Lung (tissue), 12 donors: ENCODE data around the gene FOXE1. TPM values are rescaled to one million over a fixed set of nuclear protein-coding genes. Genes with fewer than 3 reads are reported as not detected.

ENCODE experiments used
- ATAC-seq: fragments of 200-7000 bp; cut with Tn5 transposase; one replicate; pipeline ENCODE4 v1.9.1; 2020; ENCODE audit warnings: moderate number of reproducible peaks; ENCODE audit not compliant: insufficient read depth, low FRiP score
- DNase-seq, 3 donors: peaks; one replicate each; pipeline ENCODE4 v3.0.0-alpha.2; 2013 to 2017
- H3K27ac ChIP-seq, 2 donors: one replicate each; pipeline ENCODE4 v1.5.1; 2013; ENCODE audit warnings: mild to moderate bottlenecking in 2 of 2, moderate library complexity in 2 of 2, control low read depth in 1 of 2, inconsistent platforms in 1 of 2, low read depth in 1 of 2, low read length in 1 of 2
- H3K27me3 ChIP-seq, 3 donors: one replicate each; pipeline ENCODE4 v1.5.1; 2013; ENCODE audit warnings: low read length in 2 of 3; ENCODE audit not compliant: control insufficient read depth in 3 of 3, insufficient read depth in 3 of 3
- H3K36me3 ChIP-seq, 4 donors: one replicate each; pipeline ENCODE4 v1.5.1; 2013; ENCODE audit warnings: low read length in 4 of 4, mild to moderate bottlenecking in 1 of 4, moderate library complexity in 1 of 4; ENCODE audit not compliant: control insufficient read depth in 4 of 4, insufficient read depth in 4 of 4
- H3K4me1 ChIP-seq, 5 donors: one replicate each; pipeline ENCODE4 v1.5.1; 2013; ENCODE audit warnings: low read length in 5 of 5, mild to moderate bottlenecking in 2 of 5, moderate library complexity in 1 of 5; ENCODE audit not compliant: control insufficient read depth in 5 of 5, insufficient read depth in 5 of 5
- H3K4me3 ChIP-seq: one replicate; pipeline ENCODE4 v1.5.1; 2013; ENCODE audit warnings: mild to moderate bottlenecking, control low read depth, moderate library complexity
- H3K9ac ChIP-seq, 2 donors: one replicate each; pipeline ENCODE4 v1.5.1; 2013; ENCODE audit warnings: low read length in 2 of 2, control low read depth in 1 of 2; ENCODE audit not compliant: insufficient read depth in 1 of 2
- H3K9me3 ChIP-seq, 4 donors: one replicate each; pipeline ENCODE4 v1.5.1; 2013; ENCODE audit warnings: low read length in 3 of 4, mild to moderate bottlenecking in 1 of 4, moderate library complexity in 1 of 4; ENCODE audit not compliant: control insufficient read depth in 4 of 4, insufficient read depth in 3 of 4
- WGBS, 2 donors: extraction: QIAGEN DNeasy Blood & Tissue Kit; methylation state at CpG; one replicate each; pipeline ENCODE4 v1.1.7; 2013; 5-methylcytosine and 5-hydroxymethylcytosine counted together
- polyA plus RNA-seq, 2 donors: library from polyadenylated mRNA; stranded (reverse); fragments of 200-250 nt; gene quantifications; one replicate each; pipeline ENCODE4 v1.2.1, GENCODE V29; 2013
- total RNA-seq, 2 donors: library from RNA; depleted of rRNA in 1 of 2; stranded (reverse); fragments of >200 nt in 1 of 2; gene quantifications; one replicate each; pipeline ENCODE4 v1.2.1, GENCODE V29; 2014 to 2021
- TF ChIP-seq, protein P1 (sequence below): IDR thresholded peaks from 2 replicates; pipeline ENCODE4 v1.5.1; 2012; ENCODE audit warnings: mild to moderate bottlenecking; ENCODE audit errors: control extremely low read depth, extremely low read depth
- donor health status: control.
- donor health status: control.
- donor health status: Bipolar disorder and iron deficiency.
- donor health status: healthy.
- donor health status: DM: yes; HTN: yes; CAD: no.

Gene FOXE1
- total and polyA plus RNA-seq, 4 donors = 0.06 to 0.14 (median 0.08) TPM; not detected in 1

DNA sequence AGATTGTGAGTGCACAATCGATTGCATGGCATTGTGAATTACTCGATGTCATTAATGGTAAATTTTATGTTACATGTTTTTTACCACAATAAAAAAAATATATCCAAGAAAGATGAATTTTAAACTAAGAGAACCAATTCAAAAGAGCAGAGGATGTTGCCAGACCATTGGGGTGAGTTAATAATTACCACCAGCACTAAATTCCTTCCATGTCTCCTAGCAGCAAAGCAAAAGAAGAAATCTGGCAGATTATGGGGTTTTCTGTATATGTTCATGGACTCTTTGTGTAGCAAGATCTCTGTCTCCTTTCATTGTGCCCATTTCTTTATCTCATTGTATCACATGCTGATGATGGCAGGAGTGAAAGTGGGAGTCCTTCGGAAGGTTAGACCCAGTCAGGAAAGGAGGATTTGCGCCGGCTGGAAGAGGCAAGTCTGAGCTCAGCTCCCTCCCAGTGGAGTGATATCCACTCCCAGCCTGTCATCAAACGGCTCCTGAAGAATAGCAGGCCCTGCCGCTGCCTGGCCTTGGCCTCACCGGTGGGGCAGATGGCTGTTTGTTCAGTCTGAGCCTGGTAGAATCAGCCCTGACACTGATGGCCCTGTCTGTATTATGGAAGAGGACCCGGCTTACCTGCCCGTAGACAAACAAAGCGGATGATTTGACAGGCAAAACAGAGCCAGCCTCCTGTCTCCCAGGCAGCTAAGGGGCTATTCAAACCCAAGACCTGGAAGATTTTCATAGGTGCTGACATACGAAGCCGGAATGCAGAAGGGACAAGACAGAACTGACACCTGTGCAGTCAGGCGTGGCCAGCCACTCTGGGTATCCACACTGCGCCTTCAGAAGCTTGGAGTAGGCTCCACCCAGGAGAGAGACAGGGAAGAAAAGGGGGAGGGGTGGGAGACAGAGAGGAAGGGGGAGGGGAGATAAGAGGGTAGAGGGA is 21.9 kb upstream of the FOXE1 start:
- TF ChIP-seq, protein P1, sequence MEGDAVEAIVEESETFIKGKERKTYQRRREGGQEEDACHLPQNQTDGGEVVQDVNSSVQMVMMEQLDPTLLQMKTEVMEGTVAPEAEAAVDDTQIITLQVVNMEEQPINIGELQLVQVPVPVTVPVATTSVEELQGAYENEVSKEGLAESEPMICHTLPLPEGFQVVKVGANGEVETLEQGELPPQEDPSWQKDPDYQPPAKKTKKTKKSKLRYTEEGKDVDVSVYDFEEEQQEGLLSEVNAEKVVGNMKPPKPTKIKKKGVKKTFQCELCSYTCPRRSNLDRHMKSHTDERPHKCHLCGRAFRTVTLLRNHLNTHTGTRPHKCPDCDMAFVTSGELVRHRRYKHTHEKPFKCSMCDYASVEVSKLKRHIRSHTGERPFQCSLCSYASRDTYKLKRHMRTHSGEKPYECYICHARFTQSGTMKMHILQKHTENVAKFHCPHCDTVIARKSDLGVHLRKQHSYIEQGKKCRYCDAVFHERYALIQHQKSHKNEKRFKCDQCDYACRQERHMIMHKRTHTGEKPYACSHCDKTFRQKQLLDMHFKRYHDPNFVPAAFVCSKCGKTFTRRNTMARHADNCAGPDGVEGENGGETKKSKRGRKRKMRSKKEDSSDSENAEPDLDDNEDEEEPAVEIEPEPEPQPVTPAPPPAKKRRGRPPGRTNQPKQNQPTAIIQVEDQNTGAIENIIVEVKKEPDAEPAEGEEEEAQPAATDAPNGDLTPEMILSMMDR = no peak
- DNase-seq = peak in 1 of 3 donors; percentile 38

DNA sequence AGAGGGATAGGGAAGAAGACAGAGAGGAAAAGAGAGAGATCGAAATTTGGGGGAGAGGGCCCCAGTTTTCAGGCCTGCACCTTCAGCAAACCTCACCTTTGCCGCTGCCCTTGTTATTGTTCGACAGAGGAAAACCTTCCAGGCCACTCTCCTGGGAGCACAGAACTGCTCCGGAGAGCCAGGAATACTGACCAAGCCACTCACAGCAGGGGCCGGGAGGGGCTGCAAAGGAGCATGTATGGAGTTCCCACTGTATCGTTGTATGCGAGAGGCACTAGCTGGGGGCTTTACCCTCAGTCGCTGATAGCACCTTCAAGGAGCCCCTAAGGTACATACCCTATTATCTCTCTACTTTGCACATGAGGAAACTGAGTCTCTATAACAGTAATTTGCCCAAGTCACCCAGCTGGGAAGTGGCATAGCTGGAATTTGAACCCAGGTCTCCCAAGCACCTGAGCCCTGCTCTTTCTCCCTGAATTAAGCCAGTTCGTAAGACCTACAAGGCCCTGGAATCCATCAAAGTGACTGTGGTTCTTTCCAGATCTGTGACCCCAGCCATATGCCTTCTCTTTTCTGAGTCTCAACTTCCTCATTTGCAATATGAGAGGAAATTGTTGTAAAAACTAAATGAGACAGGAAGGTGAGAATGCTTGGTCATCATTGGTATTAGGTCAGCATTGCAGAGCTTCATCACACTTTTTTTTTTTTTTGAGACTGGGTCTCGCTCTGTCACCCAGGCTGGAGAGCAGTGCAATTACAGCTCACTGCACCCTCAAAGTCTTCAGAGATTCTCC is 21.0 kb upstream of the FOXE1 start:
- H3K4me1 ChIP-seq = no peaks in the 10 kb centered on the region
- H3K9me3 ChIP-seq = no peaks in the 10 kb centered on the region
- ATAC-seq = no peak
- H3K27me3 ChIP-seq = peaks cover 0 to 9% (median 6%) of the 10 kb centered on the region in 3 donors
- no peak for DNase-seq
- H3K4me3 ChIP-seq = no peak overlapping the region
- TF ChIP-seq, protein P1 = no peak
- no peaks in the 10 kb centered on the region for H3K36me3 ChIP-seq
- H3K9ac ChIP-seq = no peak overlapping the region
- WGBS, 2 donors = 35 to 55% methylated on average over 10 of the region's 10 CpGs
- no peak overlapping the region for H3K27ac ChIP-seq

More for the DNA sequence above, 21.9 kb upstream of the FOXE1 start:
- H3K4me1 ChIP-seq = no peaks in the 10 kb centered on the region
- ATAC-seq = no peak
- 55 to 65% methylated on average over 15 of the region's 15 CpGs for WGBS, 2 donors
- H3K27ac ChIP-seq = no peak overlapping the region
- peaks cover 0 to 9% (median 6%) of the 10 kb centered on the region in 3 donors for H3K27me3 ChIP-seq
- H3K9ac ChIP-seq = no peak overlapping the region
- no peak overlapping the region for H3K4me3 ChIP-seq
- no peaks in the 10 kb centered on the region for H3K9me3 ChIP-seq
- H3K36me3 ChIP-seq = no peaks in the 10 kb centered on the region

DNA sequence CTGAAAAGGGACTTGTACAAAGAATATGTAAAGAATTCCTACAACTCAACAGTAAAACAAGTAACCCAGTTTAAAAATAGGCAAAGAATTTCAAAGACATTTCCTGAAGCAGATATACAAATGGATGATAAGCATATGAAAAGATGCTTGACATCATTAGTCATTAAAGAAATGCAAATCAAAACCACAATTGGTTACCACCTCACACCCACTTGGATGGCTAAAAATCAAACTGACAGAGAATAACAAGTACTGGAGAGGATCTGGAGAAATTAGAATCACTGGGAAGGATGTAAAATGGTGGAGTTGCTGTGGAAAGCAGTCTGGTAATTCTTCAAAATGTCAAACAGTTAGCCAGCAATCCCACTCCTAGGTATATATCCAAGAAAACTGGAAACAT is 12.5 kb upstream of the FOXE1 start:
- no peak for ATAC-seq
- H3K4me3 ChIP-seq = no peak overlapping the region
- no peak for DNase-seq
- no peaks in the 10 kb centered on the region for H3K36me3 ChIP-seq
- H3K4me1 ChIP-seq = no peaks in the 10 kb centered on the region
- TF ChIP-seq, protein P1 = no peak
- H3K27ac ChIP-seq = no peak overlapping the region
- H3K9ac ChIP-seq = no peak overlapping the region
- peaks cover 0 to 14% (median 10%) of the 10 kb centered on the region in 3 donors for H3K27me3 ChIP-seq
- H3K9me3 ChIP-seq = no peaks in the 10 kb centered on the region
